Activated CD8-positive, alpha-beta T cell treated with anti-CD3 and anti-CD28 coated beads for 36 hours (primary cell): ENCODE data around the gene CFP. TPM values are rescaled to one million over a fixed set of nuclear protein-coding genes. Genes with fewer than 3 reads are reported as not detected.
A peak's percentile ranks its signal among the peaks of the same experiment; 100 is the strongest.

Source experiments
- ATAC-seq: fragments of 200-7000 bp; cut with Tn5 transposase; one replicate; pipeline ENCODE4 v1.10.0; 2021; ENCODE audit warnings: mild to moderate bottlenecking, moderate library complexity
- CTCF ChIA-PET: fragments of 350-600 bp; sonication (Branson Sonifier 250); formaldehyde crosslinking; loops from one replicate; lab custom pipeline; 2021; ENCODE audit warnings: antibody characterized with exemption; lab: Charles Lee
- POLR2A ChIA-PET: fragments of 350-600 bp; sonication (Branson Sonifier 250); formaldehyde crosslinking; loops from one replicate; lab custom pipeline; 2021; ENCODE audit warnings: antibody characterized with exemption; lab: Charles Lee
- DNase-seq: peaks from one replicate; pipeline ENCODE4 v3.0.0-alpha.2; 2020
- H3K27ac Mint-ChIP-seq: one replicate; pipeline ENCODE4 v1.8.0; 2021; ENCODE audit warnings: mild to moderate bottlenecking, mixed read lengths
- H3K27me3 Mint-ChIP-seq: one replicate; pipeline ENCODE4 v1.8.0; 2021; ENCODE audit warnings: mixed read lengths
- H3K36me3 Mint-ChIP-seq: one replicate; pipeline ENCODE4 v1.8.0; 2021; ENCODE audit warnings: low read depth, mixed read lengths
- H3K4me1 Mint-ChIP-seq: one replicate; pipeline ENCODE4 v1.8.0; 2021; ENCODE audit warnings: low read depth, mixed read lengths
- H3K4me3 Mint-ChIP-seq: one replicate; pipeline ENCODE4 v1.8.0; 2021; ENCODE audit warnings: mild to moderate bottlenecking, moderate library complexity, mixed read lengths
- H3K9me3 Mint-ChIP-seq: one replicate; pipeline ENCODE4 v1.8.0; 2021; ENCODE audit warnings: mixed read lengths
- CTCF ChIP-seq: fragments of 200-600 bp; IDR thresholded peaks from one replicate; pipeline ENCODE4 v1.8.0; 2022; ENCODE audit warnings: antibody characterized with exemption, mild to moderate bottlenecking
- intact Hi-C: fragments of 100-400 bp; cut with micrococcal nuclease; formaldehyde crosslinking; loops from one replicate; pipeline ENCODE4 v1.10.0; 2022
- total RNA-seq, 2 experiments: library from RNA; stranded (reverse); gene quantifications; one replicate each; pipeline ENCODE4 v1.2.3, GENCODE V29; 2021

CFP gene
- total RNA-seq, 2 experiments from 2014 or later, result 1.6 to 2.1 TPM

- CTCF ChIA-PET, result interaction anchor here (0.7 to 1.2 kb wide), 2 partner anchors 18 to 37 kb away, joined by 4 read pairs; no protein-coding TSS in a partner anchor
- peak overlapping the region; percentile 96 for H3K27ac Mint-ChIP-seq
- peak; percentile 21 for ATAC-seq
Measured at GRCh38 chrX:47662144-47662657, 32.5 kb upstream of the CFP start.

GRCh38 chrX:47661539-47661938, 31.8 kb upstream of the CFP start:
- ATAC-seq, result no peak
- no peak overlapping the region for H3K4me3 Mint-ChIP-seq
- TF ChIP-seq CTCF, result no peak
- ChIA-PET CTCF (no interaction called here), POLR2A (interaction anchor here (0.6 to 2.6 kb wide), 2 partner anchors 13 to 182 kb away, joined by 3 to 6 read pairs; no protein-coding TSS in a partner anchor)
- no peak overlapping the region for H3K27ac Mint-ChIP-seq
- H3K9me3 Mint-ChIP-seq, result peaks cover 3% of the 10 kb centered on the region
- no peak for DNase-seq
- intact Hi-C loops, result no loop called here
- H3K4me1 Mint-ChIP-seq, result peaks cover 35% of the 10 kb centered on the region
- peaks cover 21% of the 10 kb centered on the region for H3K36me3 Mint-ChIP-seq
- no peaks in the 10 kb centered on the region for H3K27me3 Mint-ChIP-seq

More at GRCh38 chrX:47662144-47662657, 32.5 kb upstream of the CFP start:
- Mint-ChIP-seq H3K27me3 (no peaks in the 10 kb centered on the region), H3K9me3 (peaks cover 3% of the 10 kb centered on the region), H3K4me1 (peaks cover 29% of the 10 kb centered on the region), H3K4me3 (peak overlapping the region; percentile 12), H3K36me3 (peaks cover 14% of the 10 kb centered on the region)
- intact Hi-C loops, result no loop called here
- TF ChIP-seq CTCF, result no peak
- peak; percentile 73 for DNase-seq
- POLR2A ChIA-PET, result interaction anchor here (2.6 kb wide), 1 partner anchor 13 kb away, joined by 6 read pairs; no protein-coding TSS in a partner anchor

- peaks cover 3% of the 10 kb centered on the region for H3K9me3 Mint-ChIP-seq
- POLR2A ChIA-PET, result no interaction called here
- no peaks in the 10 kb centered on the region for H3K27me3 Mint-ChIP-seq
- CTCF ChIA-PET, result no interaction called here
- intact Hi-C loops, result no loop called here
- peaks cover 35% of the 10 kb centered on the region for H3K36me3 Mint-ChIP-seq
- no peak for DNase-seq
- ATAC-seq, result no peak
- no peak for TF ChIP-seq CTCF
- H3K4me3 Mint-ChIP-seq, result peak overlapping the region; percentile 88
- peak overlapping the region; percentile 99 for H3K27ac Mint-ChIP-seq
- H3K4me1 Mint-ChIP-seq, result peaks cover 43% of the 10 kb centered on the region
Measured at GRCh38 chrX:47659421-47659726, 29.6 kb upstream of the CFP start.

DNA sequence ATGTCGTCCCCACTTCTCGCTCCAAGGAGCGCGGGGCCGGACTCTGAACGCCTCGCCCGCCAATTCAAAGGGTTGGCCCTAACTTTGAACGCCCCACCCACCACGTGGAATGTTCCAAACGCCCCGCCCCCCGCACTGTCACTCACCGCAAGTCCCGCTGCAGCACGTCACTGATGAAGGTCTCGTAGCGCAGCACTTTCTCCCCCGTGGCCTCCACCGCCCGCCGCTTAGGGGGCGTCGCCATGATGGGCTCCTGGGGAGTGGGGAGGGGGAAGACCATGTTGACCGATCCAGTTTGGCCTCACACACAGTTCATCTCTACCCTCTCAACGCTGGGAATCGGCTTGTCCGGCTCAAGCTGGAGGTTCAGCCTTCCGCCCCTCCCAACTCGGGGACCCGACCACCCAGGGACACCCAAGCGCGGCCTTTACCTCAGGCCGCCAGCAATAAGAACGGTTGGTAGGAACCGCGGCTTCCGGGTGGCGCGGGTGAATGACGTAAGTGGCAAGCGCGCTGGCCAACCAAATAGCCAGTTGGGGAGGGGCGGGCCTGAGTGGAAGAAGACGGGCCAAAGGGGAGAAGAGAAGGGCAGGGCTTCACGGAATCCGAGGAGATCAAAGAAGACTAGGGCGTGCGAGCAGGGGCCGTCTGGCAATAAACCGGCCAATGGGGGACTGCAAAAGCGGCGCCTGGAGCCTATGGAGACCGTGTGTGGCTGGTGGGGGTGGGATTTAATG, 29.1 kb upstream of the CFP start, which contains the start of gene UXT:
Gene UXT (minus strand): TSS at position 497 of the 737 bp plus-strand sequence. CDS start 253 bp downstream, at position 244.
- Mint-ChIP-seq H3K9me3 (peaks cover 3% of the 10 kb centered on the region), H3K27me3 (no peaks in the 10 kb centered on the region), H3K27ac (peak within 1 kb of the TSS; percentile 99), H3K36me3 (peaks cover 36% of the 10 kb centered on the region), H3K4me1 (peaks cover 43% of the 10 kb centered on the region), H3K4me3 (peak within 1 kb of the TSS; percentile 88)
- POLR2A ChIA-PET, result no interaction called here
- CTCF ChIA-PET, result no interaction called here
- ATAC-seq (peak; percentile 84), DNase-seq (peak; percentile 96)
- no peak for TF ChIP-seq CTCF
- intact Hi-C loops, result no loop called here

DNA sequence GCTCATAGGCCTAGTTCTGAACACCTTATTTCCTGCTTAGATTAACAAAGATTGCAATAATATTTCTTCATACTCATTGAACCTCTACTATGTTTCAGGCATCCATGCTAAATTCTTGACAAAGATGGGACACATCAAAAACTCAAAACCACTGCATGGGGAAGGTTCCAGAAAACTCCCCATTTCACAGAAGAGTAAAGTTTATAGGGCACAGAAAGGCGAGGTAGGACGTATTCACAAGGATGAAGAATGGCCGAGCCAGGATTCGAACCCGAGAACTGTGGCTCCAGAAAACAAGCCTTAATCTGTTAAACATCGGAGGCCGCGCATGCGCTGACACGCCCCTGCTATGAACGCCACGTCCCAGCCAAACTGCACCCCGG, 28.6 kb upstream of the CFP start:
- Mint-ChIP-seq H3K36me3 (peaks cover 41% of the 10 kb centered on the region), H3K4me1 (peaks cover 45% of the 10 kb centered on the region), H3K4me3 (peak overlapping the region; percentile 88), H3K27me3 (no peaks in the 10 kb centered on the region), H3K9me3 (peaks cover 3% of the 10 kb centered on the region), H3K27ac (peak overlapping the region; percentile 99)
- ChIA-PET CTCF (no interaction called here), POLR2A (no interaction called here)
- ATAC-seq (no peak), DNase-seq (no peak)
- intact Hi-C loops, result no loop called here
- no peak for TF ChIP-seq CTCF
